Ishikawa (cell line): Measurements from ENCODE around the gene ASB7.

ENCODE experiments used
- CEBPB ChIP-seq: IDR thresholded peaks from 2 replicates; pipeline ENCODE4 v1.6.1; 2012
- CREB1 ChIP-seq: IDR thresholded peaks from 2 replicates; pipeline ENCODE4 v1.6.1; 2012; ENCODE audit warnings: low read depth
- EP300 ChIP-seq: IDR thresholded peaks from 2 replicates; pipeline ENCODE4 v1.6.1; 2012; ENCODE audit warnings: borderline replicate concordance
- FOXM1 ChIP-seq: IDR thresholded peaks from 2 replicates; pipeline ENCODE4 v1.6.1; 2012; ENCODE audit warnings: low read depth, borderline replicate concordance
- NFIC ChIP-seq: IDR thresholded peaks from 2 replicates; pipeline ENCODE4 v1.6.1; 2012
- RAD21 ChIP-seq: IDR thresholded peaks from 2 replicates; pipeline ENCODE4 v1.6.1; 2012; ENCODE audit warnings: low read depth
- TAF1 ChIP-seq: IDR thresholded peaks from 2 replicates; pipeline ENCODE4 v1.6.1; 2012; ENCODE audit warnings: low read depth, mild to moderate bottlenecking
- TCF12 ChIP-seq: IDR thresholded peaks from 2 replicates; pipeline ENCODE4 v1.6.1; 2012; ENCODE audit warnings: low read depth
- YY1 ChIP-seq: IDR thresholded peaks from 2 replicates; pipeline ENCODE4 v1.6.1; 2012; ENCODE audit warnings: low read depth
- TF ChIP-seq, protein P1 (sequence below): IDR thresholded peaks from 2 replicates; pipeline ENCODE4 v1.6.1; 2012; ENCODE audit warnings: low read depth, mild to moderate bottlenecking

DNA sequence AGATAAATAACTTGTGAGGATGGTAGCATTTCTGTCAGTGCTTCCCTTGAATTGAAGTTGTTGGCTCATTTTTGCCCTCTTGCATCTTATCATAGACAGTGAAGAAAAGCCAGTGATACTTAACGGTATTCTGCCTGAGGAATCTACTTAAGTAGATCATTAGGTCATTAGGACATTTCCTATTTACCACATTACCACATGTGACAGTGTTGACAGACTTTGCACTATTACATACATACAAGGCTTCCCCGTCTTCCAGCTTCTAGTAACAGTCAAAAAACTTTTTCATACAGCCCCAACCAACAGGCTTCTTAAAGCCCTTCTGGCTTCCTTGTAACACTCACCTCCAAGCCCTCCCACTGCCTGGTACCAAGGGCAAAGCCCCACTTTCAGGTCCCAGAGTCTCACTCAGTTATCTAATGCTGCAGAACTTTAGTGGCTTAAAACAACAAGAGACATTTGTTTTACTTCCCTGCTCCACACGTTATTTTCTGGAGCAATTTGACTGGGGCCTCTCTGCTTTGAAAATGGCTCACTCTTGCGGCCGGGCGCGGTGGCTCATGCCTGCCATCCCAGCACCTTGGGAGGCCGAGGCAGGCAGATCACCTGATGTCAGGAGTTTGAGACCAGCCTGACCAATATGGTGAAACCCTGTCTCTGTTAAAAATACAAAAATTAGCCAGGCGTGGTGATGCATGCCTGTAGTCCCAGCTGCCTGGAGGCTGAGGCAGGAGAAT, 40.0 kb downstream of the ASB7 start:
- TF ChIP-seq TAF1 (no peak), YY1 (no peak), EP300 (no peak), RAD21 (no peak), CEBPB (no peak), TCF12 (no peak), NFIC (no peak), FOXM1 (no peak), CREB1 (no peak)
- TF ChIP-seq, protein P1, sequence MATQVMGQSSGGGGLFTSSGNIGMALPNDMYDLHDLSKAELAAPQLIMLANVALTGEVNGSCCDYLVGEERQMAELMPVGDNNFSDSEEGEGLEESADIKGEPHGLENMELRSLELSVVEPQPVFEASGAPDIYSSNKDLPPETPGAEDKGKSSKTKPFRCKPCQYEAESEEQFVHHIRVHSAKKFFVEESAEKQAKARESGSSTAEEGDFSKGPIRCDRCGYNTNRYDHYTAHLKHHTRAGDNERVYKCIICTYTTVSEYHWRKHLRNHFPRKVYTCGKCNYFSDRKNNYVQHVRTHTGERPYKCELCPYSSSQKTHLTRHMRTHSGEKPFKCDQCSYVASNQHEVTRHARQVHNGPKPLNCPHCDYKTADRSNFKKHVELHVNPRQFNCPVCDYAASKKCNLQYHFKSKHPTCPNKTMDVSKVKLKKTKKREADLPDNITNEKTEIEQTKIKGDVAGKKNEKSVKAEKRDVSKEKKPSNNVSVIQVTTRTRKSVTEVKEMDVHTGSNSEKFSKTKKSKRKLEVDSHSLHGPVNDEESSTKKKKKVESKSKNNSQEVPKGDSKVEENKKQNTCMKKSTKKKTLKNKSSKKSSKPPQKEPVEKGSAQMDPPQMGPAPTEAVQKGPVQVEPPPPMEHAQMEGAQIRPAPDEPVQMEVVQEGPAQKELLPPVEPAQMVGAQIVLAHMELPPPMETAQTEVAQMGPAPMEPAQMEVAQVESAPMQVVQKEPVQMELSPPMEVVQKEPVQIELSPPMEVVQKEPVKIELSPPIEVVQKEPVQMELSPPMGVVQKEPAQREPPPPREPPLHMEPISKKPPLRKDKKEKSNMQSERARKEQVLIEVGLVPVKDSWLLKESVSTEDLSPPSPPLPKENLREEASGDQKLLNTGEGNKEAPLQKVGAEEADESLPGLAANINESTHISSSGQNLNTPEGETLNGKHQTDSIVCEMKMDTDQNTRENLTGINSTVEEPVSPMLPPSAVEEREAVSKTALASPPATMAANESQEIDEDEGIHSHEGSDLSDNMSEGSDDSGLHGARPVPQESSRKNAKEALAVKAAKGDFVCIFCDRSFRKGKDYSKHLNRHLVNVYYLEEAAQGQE, result no peak
